Mucosa of descending colon (tissue), 3 donors: ENCODE results near the gene IGF2BP2. TPM values are rescaled to one million over a fixed set of nuclear protein-coding genes. Genes with fewer than 3 reads are reported as not detected.
"Not testable (repeated sequence)": the region's sequence is repeated elsewhere in the genome, so short reads cannot be mapped to it uniquely, and the experiment has no call there.

Source experiments
- ATAC-seq: fragments of 200-7000 bp; cut with Tn5 transposase; one replicate; pipeline ENCODE4 v1.9.1; 2020; ENCODE audit warnings: mild to moderate bottlenecking, moderate library complexity
- DNase-seq, 3 donors: peaks; one replicate each; pipeline ENCODE4 v3.0.0-alpha.2; 2020
- H3K36me3 ChIP-seq: fragments of 200-600 bp; one replicate; pipeline ENCODE4 v1.8.0; 2021; ENCODE audit warnings: low read depth, mild to moderate bottlenecking
- H3K4me1 ChIP-seq: fragments of 200-600 bp; one replicate; pipeline ENCODE4 v1.8.0; 2021; ENCODE audit warnings: low read depth, mild to moderate bottlenecking
- H3K4me3 ChIP-seq: fragments of 200-600 bp; one replicate; pipeline ENCODE4 v1.8.0; 2021; ENCODE audit warnings: mild to moderate bottlenecking
- H3K9me3 ChIP-seq: fragments of 200-600 bp; one replicate; pipeline ENCODE4 v1.8.0; 2021; ENCODE audit warnings: mild to moderate bottlenecking
- CTCF ChIP-seq: fragments of 200-600 bp; IDR thresholded peaks from one replicate; pipeline ENCODE4 v1.8.0; 2022; ENCODE audit warnings: antibody characterized with exemption, mild to moderate bottlenecking
- intact Hi-C, 2 donors: fragments of 100-400 bp; cut with DNase I in 1 of 2; cut with micrococcal nuclease in 1 of 2; formaldehyde crosslinking; loops; one replicate each; pipeline versions ENCODE4 v1.11.0 to v1.11.1; 2022; cut with DNase I, micrococcal nuclease
- total RNA-seq, 3 donors: library from RNA; stranded (reverse); fragmentation: NEBNext Ultra II Directional in 2 of 3; extraction: Animal tissue kit (Norgen Biotek cat#: 25700) in 2 of 3; gene quantifications; one replicate each; pipeline versions ENCODE4 v1.2.1 to v1.2.4, GENCODE V29; 2021 to 2023
- donor health status: DM: no; HTN: no; CAD: no; lungs with moderate emphysema.
- donor health status: DM: no; HTN: no; CAD: no.
- donor health status: DM: no; HTN: yes; CAD: no.

Gene IGF2BP2
- total RNA-seq, 3 donors from 2014 or later: 26.7 to 67.4 (median 42.1) TPM

- DNase-seq (no peak), ATAC-seq (no peak)
- Histone ChIP-seq H3K36me3 (no peaks in the 10 kb centered on the region), H3K4me1 (no peaks in the 10 kb centered on the region), H3K9me3 (no peaks in the 10 kb centered on the region), H3K4me3 (no peak overlapping the region)
- intact Hi-C loops: no loop called here
- TF ChIP-seq CTCF: no peak
These were observed 185.1 kb downstream of the IGF2BP2 start for GRCh38 chr3:185639632-185640206.

GRCh38 chr3:185638651-185639050 lies 186.2 kb downstream of the IGF2BP2 start:
- H3K9me3 ChIP-seq, H3K36me3 ChIP-seq, intact Hi-C loops, H3K4me1 ChIP-seq, DNase-seq, H3K4me3 ChIP-seq, ATAC-seq: not testable (repeated sequence)

- Histone ChIP-seq H3K4me3 (no peak overlapping the region), H3K9me3 (no peaks in the 10 kb centered on the region), H3K36me3 (no peaks in the 10 kb centered on the region), H3K4me1 (no peaks in the 10 kb centered on the region)
- intact Hi-C loops: no loop called here
- no peak for TF ChIP-seq CTCF
- ATAC-seq (no peak), DNase-seq (no peak)
These were observed 187.5 kb downstream of the IGF2BP2 start for GRCh38 chr3:185637388-185637787.

GRCh38 chr3:185632996-185633395 lies 191.8 kb downstream of the IGF2BP2 start:
- no peak for TF ChIP-seq CTCF

GRCh38 chr3:185631508-185632206 lies 193.2 kb downstream of the IGF2BP2 start:
- Histone ChIP-seq H3K4me3 (no peak overlapping the region), H3K4me1 (peaks cover 23% of the 10 kb centered on the region), H3K36me3 (no peaks in the 10 kb centered on the region), H3K9me3 (no peaks in the 10 kb centered on the region)
- intact Hi-C loops: no loop called here
- no peak for TF ChIP-seq CTCF
- DNase-seq (no peak), ATAC-seq (no peak)

More at GRCh38 chr3:185632996-185633395, 191.8 kb downstream of the IGF2BP2 start:
- Histone ChIP-seq H3K4me1 (peaks cover 23% of the 10 kb centered on the region), H3K9me3 (no peaks in the 10 kb centered on the region), H3K36me3 (no peaks in the 10 kb centered on the region), H3K4me3 (no peak overlapping the region)
- intact Hi-C loops: no loop called here
- ATAC-seq: no peak
- DNase-seq: no peak

- intact Hi-C loops: no loop called here
- Histone ChIP-seq H3K36me3 (no peaks in the 10 kb centered on the region), H3K4me1 (peaks cover 23% of the 10 kb centered on the region), H3K4me3 (no peak overlapping the region), H3K9me3 (no peaks in the 10 kb centered on the region)
- ATAC-seq (peak; percentile 7), DNase-seq (no peak)
- TF ChIP-seq CTCF: no peak
These were observed 193.7 kb downstream of the IGF2BP2 start for GRCh38 chr3:185631108-185631507.
